Neural progenitor cell (in vitro differentiated cells): ENCODE data around the gene SPDL1. TPM values are rescaled to one million over a fixed set of nuclear protein-coding genes. Genes with fewer than 3 reads are reported as not detected.

Source experiments
- DNase-seq: peaks from one replicate; pipeline ENCODE4 v3.0.0-alpha.2; 2016; ENCODE audit warnings: low spot score
- H2AFZ ChIP-seq: fragments of 200-600 bp; sonication (generic); replicated peaks from 2 replicates; pipeline ENCODE4 v1.6.1; 2016; ENCODE audit warnings: antibody characterized with exemption
- H3F3A ChIP-seq: fragments of 200-600 bp; sonication (generic); 2 replicates; pipeline ENCODE4 v1.6.1; 2016; ENCODE audit warnings: antibody characterized with exemption, low read depth
- H3K27ac ChIP-seq: fragments of 200-600 bp; sonication (generic); 2 replicates; pipeline ENCODE4 v1.5.1; 2016; ENCODE audit warnings: mild to moderate bottlenecking
- H3K27me3 ChIP-seq: fragments of 200-600 bp; sonication (generic); 2 replicates; pipeline ENCODE4 v1.6.1; 2016; ENCODE audit warnings: mild to moderate bottlenecking, moderate library complexity
- H3K36me3 ChIP-seq: fragments of 200-600 bp; sonication (generic); 2 replicates; pipeline ENCODE4 v1.5.1; 2016
- H3K4me1 ChIP-seq: fragments of 200-600 bp; sonication (generic); 2 replicates; pipeline ENCODE4 v1.6.1; 2016; ENCODE audit warnings: mixed run types
- H3K4me2 ChIP-seq: fragments of 200-600 bp; sonication (generic); 2 replicates; pipeline ENCODE4 v1.6.1; 2016
- H3K4me3 ChIP-seq: fragments of 200-600 bp; sonication (generic); 2 replicates; pipeline ENCODE4 v1.5.1; 2016
- H3K79me2 ChIP-seq: fragments of 200-600 bp; sonication (generic); 2 replicates; pipeline ENCODE4 v1.6.1; 2016; ENCODE audit warnings: low read depth
- H3K9ac ChIP-seq: fragments of 200-600 bp; sonication (generic); 2 replicates; pipeline ENCODE4 v1.6.1; 2016
- H3K9me3 ChIP-seq: fragments of 200-600 bp; sonication (generic); 2 replicates; pipeline ENCODE4 v1.5.1; 2016; ENCODE audit warnings: low read depth
- H4K20me1 ChIP-seq: fragments of 200-600 bp; sonication (generic); 2 replicates; pipeline ENCODE4 v1.6.1; 2016; ENCODE audit warnings: low read depth
- H3K27ac Mint-ChIP-seq: 3 replicates; pipeline ENCODE4 v1.8.0; 2021; ENCODE audit warnings: mixed read lengths
- H3K27me3 Mint-ChIP-seq: 2 replicates; pipeline ENCODE4 v1.8.0; 2022; ENCODE audit warnings: low read depth, mild to moderate bottlenecking, inconsistent platforms, moderate library complexity, mixed read lengths; ENCODE audit not compliant: insufficient read depth
- H3K36me3 Mint-ChIP-seq: 3 replicates; pipeline ENCODE4 v1.8.0; 2021; ENCODE audit warnings: mixed read lengths
- H3K4me1 Mint-ChIP-seq: 3 replicates; pipeline ENCODE4 v1.8.0; 2021; ENCODE audit warnings: mixed read lengths
- H3K4me3 Mint-ChIP-seq: 3 replicates; pipeline ENCODE4 v1.8.0; 2021; ENCODE audit warnings: mild to moderate bottlenecking, moderate library complexity, mixed read lengths
- H3K9me3 Mint-ChIP-seq: 3 replicates; pipeline ENCODE4 v1.8.0; 2020; ENCODE audit warnings: mixed read lengths
- CTCF ChIP-seq: fragments of 200-600 bp; sonication (generic); IDR thresholded peaks from 2 replicates; pipeline ENCODE4 v1.5.1; 2017; ENCODE audit warnings: antibody characterized with exemption, mild to moderate bottlenecking
- EZH2 ChIP-seq: fragments of 200-600 bp; sonication (generic); IDR thresholded peaks from 2 replicates; pipeline ENCODE4 v1.6.1; 2017; ENCODE audit warnings: antibody characterized with exemption, mild to moderate bottlenecking, moderate library complexity
- EZH2phosphoT487 ChIP-seq: fragments of 200-600 bp; sonication (generic); IDR thresholded peaks from 2 replicates; pipeline ENCODE4 v1.6.1; 2017; ENCODE audit warnings: antibody characterized with exemption
- total RNA-seq: library from RNA; depleted of rRNA; stranded (reverse); fragments of >200 nt; gene quantifications from 2 replicates; pipeline ENCODE4 v1.2.3, GENCODE V29; 2015; ENCODE audit warnings: low replicate concordance

The SPDL1 gene
- total RNA-seq, 1 donor from 2014 or later = 91.4 TPM

- H3F3A ChIP-seq = no peaks in the 10 kb centered on the region
- H3K27ac ChIP-seq = no peak overlapping the region
- DNase-seq = no peak
- peaks cover 5% of the 10 kb centered on the region for H3K4me1 ChIP-seq
- no peak overlapping the region for H3K4me3 Mint-ChIP-seq
- peaks cover 3% of the 10 kb centered on the region for H3K27me3 Mint-ChIP-seq
- H3K9me3 Mint-ChIP-seq = no peaks in the 10 kb centered on the region
- no peak overlapping the region for H3K27ac Mint-ChIP-seq
- H4K20me1 ChIP-seq = no peaks in the 10 kb centered on the region
- H2AFZ ChIP-seq = no peak overlapping the region
- TF ChIP-seq CTCF (no peak), EZH2 (no peak)
- H3K9ac ChIP-seq = no peak overlapping the region
- no peaks in the 10 kb centered on the region for H3K36me3 Mint-ChIP-seq
- peaks cover 9% of the 10 kb centered on the region for H3K4me1 Mint-ChIP-seq
- H3K4me2 ChIP-seq = no peak overlapping the region
- no peaks in the 10 kb centered on the region for H3K36me3 ChIP-seq
- H3K9me3 ChIP-seq = no peaks in the 10 kb centered on the region
- no peak overlapping the region for H3K4me3 ChIP-seq
- no peaks in the 10 kb centered on the region for H3K79me2 ChIP-seq
- peaks cover 51% of the 10 kb centered on the region for H3K27me3 ChIP-seq
Measured at GRCh38 chr5:169566202-169566601, 17.4 kb upstream of the SPDL1 start.

- Histone ChIP-seq H3K27ac (no peak overlapping the region), H3K36me3 (no peaks in the 10 kb centered on the region), H3K4me2 (no peak overlapping the region), H2AFZ (no peak overlapping the region), H3F3A (no peaks in the 10 kb centered on the region), H4K20me1 (no peaks in the 10 kb centered on the region), H3K4me1 (peaks cover 2% of the 10 kb centered on the region), H3K27me3 (peaks cover 54% of the 10 kb centered on the region), H3K9me3 (no peaks in the 10 kb centered on the region), H3K9ac (no peak overlapping the region), H3K4me3 (no peak overlapping the region), H3K79me2 (no peaks in the 10 kb centered on the region)
- no peaks in the 10 kb centered on the region for H3K36me3 Mint-ChIP-seq
- no peak overlapping the region for H3K27ac Mint-ChIP-seq
- TF ChIP-seq CTCF = no peak
- no peak for TF ChIP-seq EZH2phosphoT487
- no peak for TF ChIP-seq EZH2
- H3K4me1 Mint-ChIP-seq = peaks cover 1% of the 10 kb centered on the region
- peak; percentile 38 for DNase-seq
- H3K27me3 Mint-ChIP-seq = peaks cover 3% of the 10 kb centered on the region
- H3K4me3 Mint-ChIP-seq = no peak overlapping the region
- H3K9me3 Mint-ChIP-seq = no peaks in the 10 kb centered on the region
Measured at GRCh38 chr5:169567079-169567478, 16.5 kb upstream of the SPDL1 start.

GRCh38 chr5:169569513-169569912 is 14.1 kb upstream of the SPDL1 start:
- Histone ChIP-seq H3K27ac (no peak overlapping the region), H3K36me3 (no peaks in the 10 kb centered on the region), H3K4me2 (no peak overlapping the region), H2AFZ (no peak overlapping the region), H3F3A (no peaks in the 10 kb centered on the region), H3K27me3 (peaks cover 58% of the 10 kb centered on the region), H3K9ac (no peak overlapping the region), H3K79me2 (no peaks in the 10 kb centered on the region), H4K20me1 (no peaks in the 10 kb centered on the region), H3K9me3 (no peaks in the 10 kb centered on the region), H3K4me1 (no peaks in the 10 kb centered on the region), H3K4me3 (no peak overlapping the region)
- H3K27me3 Mint-ChIP-seq = peaks cover 5% of the 10 kb centered on the region
- no peaks in the 10 kb centered on the region for H3K36me3 Mint-ChIP-seq
- H3K9me3 Mint-ChIP-seq = no peaks in the 10 kb centered on the region
- DNase-seq = no peak
- no peak for TF ChIP-seq CTCF
- no peak for TF ChIP-seq EZH2phosphoT487
- TF ChIP-seq EZH2 = no peak
- no peak overlapping the region for H3K4me3 Mint-ChIP-seq
- H3K27ac Mint-ChIP-seq = no peak overlapping the region
- no peaks in the 10 kb centered on the region for H3K4me1 Mint-ChIP-seq

GRCh38 chr5:169571355-169571754 is 12.2 kb upstream of the SPDL1 start:
- Mint-ChIP-seq H3K4me3 (no peak overlapping the region), H3K27ac (no peak overlapping the region), H3K36me3 (no peaks in the 10 kb centered on the region), H3K4me1 (no peaks in the 10 kb centered on the region), H3K27me3 (peaks cover 5% of the 10 kb centered on the region), H3K9me3 (no peaks in the 10 kb centered on the region)
- no peak overlapping the region for H2AFZ ChIP-seq
- H3K4me1 ChIP-seq = no peaks in the 10 kb centered on the region
- TF ChIP-seq CTCF = no peak
- no peak for TF ChIP-seq EZH2phosphoT487
- TF ChIP-seq EZH2 = no peak
- no peak overlapping the region for H3K4me2 ChIP-seq
- H3K9ac ChIP-seq = no peak overlapping the region
- no peaks in the 10 kb centered on the region for H3K36me3 ChIP-seq
- no peaks in the 10 kb centered on the region for H3K79me2 ChIP-seq
- no peak for DNase-seq
- no peaks in the 10 kb centered on the region for H4K20me1 ChIP-seq
- H3K27me3 ChIP-seq = peaks cover 71% of the 10 kb centered on the region
- no peak overlapping the region for H3K27ac ChIP-seq
- no peaks in the 10 kb centered on the region for H3K9me3 ChIP-seq
- H3F3A ChIP-seq = no peaks in the 10 kb centered on the region
- no peak overlapping the region for H3K4me3 ChIP-seq
